ENCODE results near the gene PDZD2. TPM values are rescaled to one million over a fixed set of nuclear protein-coding genes. Genes with fewer than 3 reads are reported as not detected.

PDZD2 gene
- polyA plus RNA-seq, 3 donors, result 0.10 TPM; not detected in 2

DNA sequence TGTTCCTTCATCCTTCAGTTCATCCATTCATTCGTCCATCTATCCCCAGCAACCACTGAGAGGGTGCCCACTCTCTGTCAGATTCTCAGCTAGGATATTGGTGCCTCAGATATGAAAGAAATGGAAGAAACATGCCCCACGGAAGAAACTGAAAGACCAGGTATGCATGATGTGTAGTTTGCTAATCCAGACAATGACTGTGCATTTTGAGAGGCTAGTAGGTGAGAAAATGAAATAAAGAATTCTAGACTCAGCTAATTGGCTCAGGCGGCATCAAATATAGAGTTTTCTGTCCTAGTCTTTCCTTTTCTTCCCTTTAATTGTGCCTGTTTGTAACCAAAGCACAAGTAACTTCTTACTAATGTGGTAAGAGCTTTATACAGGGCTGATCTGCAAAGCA lies 104.7 kb downstream of the PDZD2 start:
- Mint-ChIP-seq H3K27me3 (ENCODE audit: low read depth in 3 of 3) (peaks cover 0 to 2% (median 0%) of the 10 kb centered on the region in 3 donors), H3K4me1 (no peaks in the 10 kb centered on the region), H3K27ac (no peak overlapping the region), H3K9me3 (peaks cover 0 to 11% (median 6%) of the 10 kb centered on the region in 7 donors), H3K36me3 (no peaks in the 10 kb centered on the region), H3K4me3 (no peak overlapping the region)
- Histone ChIP-seq H2AFZ (ENCODE audit: insufficient read depth, low read depth, low read length, poor library complexity, severe bottlenecking) (no peak overlapping the region), H3K27me3 (ENCODE audit: control insufficient read depth in 2 of 2, insufficient read depth in 2 of 2, low read length in 2 of 2) (no peaks in the 10 kb centered on the region), H3K27ac (ENCODE audit: low read depth in 1 of 2, low read length in 2 of 2) (no peak overlapping the region), H3K9ac (ENCODE audit: insufficient read depth, low read length, poor library complexity, severe bottlenecking) (no peak overlapping the region), H3K4me1 (ENCODE audit: control insufficient read depth in 1 of 2, insufficient read depth in 2 of 2, low read length in 2 of 2) (no peaks in the 10 kb centered on the region), H3K36me3 (replicated peaks in 1 of 2; ENCODE audit: control insufficient read depth in 1 of 2, insufficient read depth in 2 of 2, low read length in 2 of 2) (no peaks in the 10 kb centered on the region), H3K4me2 (replicated peaks; ENCODE audit: extremely low read depth, low read length, poor library complexity, severe bottlenecking) (no peak overlapping the region), H3K4me3 (replicated peaks in 1 of 3; ENCODE audit: low read depth in 2 of 3, low read length in 3 of 3) (no peak overlapping the region), H4K20me1 (ENCODE audit: insufficient read depth, low read length) (no peaks in the 10 kb centered on the region), H3K79me2 (ENCODE audit: insufficient read depth, low read length) (no peaks in the 10 kb centered on the region), H3K9me3 (replicated peaks in 1 of 2; ENCODE audit: control insufficient read depth in 1 of 2, insufficient read depth in 1 of 2, low read length in 2 of 2) (no peaks in the 10 kb centered on the region)
- intact Hi-C loops (cut with micrococcal nuclease), result no loop called here
- TF ChIP-seq, protein P1, sequence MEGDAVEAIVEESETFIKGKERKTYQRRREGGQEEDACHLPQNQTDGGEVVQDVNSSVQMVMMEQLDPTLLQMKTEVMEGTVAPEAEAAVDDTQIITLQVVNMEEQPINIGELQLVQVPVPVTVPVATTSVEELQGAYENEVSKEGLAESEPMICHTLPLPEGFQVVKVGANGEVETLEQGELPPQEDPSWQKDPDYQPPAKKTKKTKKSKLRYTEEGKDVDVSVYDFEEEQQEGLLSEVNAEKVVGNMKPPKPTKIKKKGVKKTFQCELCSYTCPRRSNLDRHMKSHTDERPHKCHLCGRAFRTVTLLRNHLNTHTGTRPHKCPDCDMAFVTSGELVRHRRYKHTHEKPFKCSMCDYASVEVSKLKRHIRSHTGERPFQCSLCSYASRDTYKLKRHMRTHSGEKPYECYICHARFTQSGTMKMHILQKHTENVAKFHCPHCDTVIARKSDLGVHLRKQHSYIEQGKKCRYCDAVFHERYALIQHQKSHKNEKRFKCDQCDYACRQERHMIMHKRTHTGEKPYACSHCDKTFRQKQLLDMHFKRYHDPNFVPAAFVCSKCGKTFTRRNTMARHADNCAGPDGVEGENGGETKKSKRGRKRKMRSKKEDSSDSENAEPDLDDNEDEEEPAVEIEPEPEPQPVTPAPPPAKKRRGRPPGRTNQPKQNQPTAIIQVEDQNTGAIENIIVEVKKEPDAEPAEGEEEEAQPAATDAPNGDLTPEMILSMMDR (IDR thresholded peaks at IDR 0.05), result no peak
- no peak for DNase-seq
- WGBS (ENCODE audit: insufficient coverage), result no CpG with 5 or more reads among the region's 3 CpGs

DNA sequence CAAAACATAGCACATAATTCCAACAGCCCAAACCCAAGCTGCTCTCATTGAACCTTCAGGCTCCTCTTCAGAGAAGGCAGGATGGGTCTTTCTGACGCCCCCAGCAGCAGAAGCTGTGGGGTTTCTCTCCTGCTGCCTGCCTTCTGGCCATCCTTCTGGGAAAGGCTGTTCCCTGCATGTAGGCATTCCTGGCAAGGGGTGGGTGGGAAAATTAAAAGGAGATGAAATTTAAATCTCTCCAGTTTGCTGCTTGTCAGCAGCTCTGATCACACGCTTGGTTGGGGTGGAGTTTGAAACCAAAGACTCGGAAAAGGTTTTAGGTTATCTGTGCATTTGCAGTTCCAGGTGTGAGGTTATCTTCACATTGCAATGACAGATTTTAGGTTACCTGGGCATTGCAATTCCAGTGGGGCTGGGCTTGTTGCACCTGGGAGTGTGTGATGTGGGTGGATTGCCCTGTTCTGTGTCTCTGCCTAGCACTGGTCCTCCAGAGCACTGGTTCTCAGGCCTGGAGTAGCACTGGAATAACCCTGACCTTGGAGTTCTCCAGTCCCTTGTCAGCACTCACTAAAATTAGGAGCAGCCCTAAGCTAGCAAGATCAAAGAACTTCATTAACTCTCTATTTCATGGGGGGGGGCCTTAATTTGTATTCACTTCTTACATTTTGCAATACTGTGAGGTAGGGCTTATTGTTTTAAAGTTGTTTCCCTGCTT lies 109.7 kb downstream of the PDZD2 start:
- no peak for DNase-seq
- Histone ChIP-seq H3K27me3 (ENCODE audit: control insufficient read depth in 2 of 2, insufficient read depth in 2 of 2, low read length in 2 of 2) (no peaks in the 10 kb centered on the region), H3K79me2 (ENCODE audit: insufficient read depth, low read length) (no peaks in the 10 kb centered on the region), H3K4me2 (replicated peaks; ENCODE audit: extremely low read depth, low read length, poor library complexity, severe bottlenecking) (no peak overlapping the region), H3K4me1 (ENCODE audit: control insufficient read depth in 1 of 2, insufficient read depth in 2 of 2, low read length in 2 of 2) (no peaks in the 10 kb centered on the region), H3K36me3 (replicated peaks in 1 of 2; ENCODE audit: control insufficient read depth in 1 of 2, insufficient read depth in 2 of 2, low read length in 2 of 2) (no peaks in the 10 kb centered on the region), H3K9ac (ENCODE audit: insufficient read depth, low read length, poor library complexity, severe bottlenecking) (no peak overlapping the region), H4K20me1 (ENCODE audit: insufficient read depth, low read length) (no peaks in the 10 kb centered on the region), H3K27ac (ENCODE audit: low read depth in 1 of 2, low read length in 2 of 2) (no peak overlapping the region), H3K9me3 (replicated peaks in 1 of 2; ENCODE audit: control insufficient read depth in 1 of 2, insufficient read depth in 1 of 2, low read length in 2 of 2) (no peaks in the 10 kb centered on the region), H2AFZ (ENCODE audit: insufficient read depth, low read depth, low read length, poor library complexity, severe bottlenecking) (no peak overlapping the region), H3K4me3 (replicated peaks in 1 of 3; ENCODE audit: low read depth in 2 of 3, low read length in 3 of 3) (no peak overlapping the region)
- H3K27ac Mint-ChIP-seq, result no peak overlapping the region
- intact Hi-C loops (cut with micrococcal nuclease), result no loop called here
- no peaks in the 10 kb centered on the region for H3K4me1 Mint-ChIP-seq
- TF ChIP-seq, protein P1 (IDR thresholded peaks at IDR 0.05), result no peak
- WGBS (ENCODE audit: insufficient coverage), result 100% methylated on average over 3 of the region's 3 CpGs
- peaks cover 0 to 7% (median 0%) of the 10 kb centered on the region in 7 donors for H3K9me3 Mint-ChIP-seq
- peaks cover 0 to 2% (median 2%) of the 10 kb centered on the region in 3 donors for H3K27me3 Mint-ChIP-seq (ENCODE audit: low read depth in 3 of 3)
- no peaks in the 10 kb centered on the region for H3K36me3 Mint-ChIP-seq
- no peak overlapping the region for H3K4me3 Mint-ChIP-seq

Data from CD14-positive monocyte (primary cell).